Neural crest cell (in vitro differentiated cells): ENCODE measurements around the gene RETREG1. TPM values are rescaled to one million over a fixed set of nuclear protein-coding genes. Genes with fewer than 3 reads are reported as not detected.

ENCODE experiments used
- DNase-seq: peaks from one replicate; pipeline ENCODE4 v3.0.0; 2021; ENCODE audit warnings: low read depth, mixed read lengths, low spot score
- H3K27ac Mint-ChIP-seq: one replicate; pipeline ENCODE4 v1.8.0; 2021; ENCODE audit warnings: mild to moderate bottlenecking, mixed read lengths; ENCODE audit not compliant: unreplicated experiment
- H3K27me3 Mint-ChIP-seq: 2 replicates; pipeline ENCODE4 v1.8.0; 2021; ENCODE audit warnings: low read depth, mild to moderate bottlenecking, mixed read lengths
- H3K36me3 Mint-ChIP-seq: 2 replicates; pipeline ENCODE4 v1.8.0; 2021; ENCODE audit warnings: low read depth, mild to moderate bottlenecking, mixed read lengths
- H3K4me1 Mint-ChIP-seq: 2 replicates; pipeline ENCODE4 v1.8.0; 2021; ENCODE audit warnings: mixed read lengths
- H3K4me3 Mint-ChIP-seq: one replicate; pipeline ENCODE4 v1.8.0; 2021; ENCODE audit warnings: mild to moderate bottlenecking, mixed read lengths
- H3K9me3 Mint-ChIP-seq: 2 replicates; pipeline ENCODE4 v1.8.0; 2021; ENCODE audit warnings: mixed read lengths
- total RNA-seq: library from RNA; stranded (reverse); gene quantifications from 2 replicates; pipeline ENCODE4 v1.2.1, GENCODE V29; 2021
- TF ChIP-seq, protein P1 (sequence below): fragments of 200-600 bp; sonication (generic); conservative IDR thresholded peaks from 2 replicates; pipeline ENCODE4 v1.5.0; 2021; ENCODE audit warnings: antibody characterized with exemption, mild to moderate bottlenecking

Gene RETREG1
- total RNA-seq, 1 donor from 2014 or later, result 6.2 TPM

DNA sequence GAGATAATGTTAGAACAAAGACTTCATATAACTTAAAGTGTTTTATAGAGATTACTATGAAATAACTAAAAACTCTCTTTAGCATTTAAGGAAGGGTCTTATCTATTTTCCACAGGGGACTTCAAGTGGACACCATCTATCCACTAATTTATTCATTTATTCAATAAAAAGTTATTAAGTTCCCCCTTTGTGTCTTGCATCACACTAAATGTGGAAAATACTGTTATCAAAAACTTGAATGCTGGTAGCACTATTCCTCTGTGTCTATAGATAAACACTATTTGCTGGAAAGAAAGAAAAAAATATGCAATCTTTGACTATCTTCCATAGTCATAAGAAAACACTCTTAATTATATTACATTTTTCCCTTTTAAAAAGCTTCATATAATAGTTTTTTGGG, 131.1 kb downstream of the RETREG1 start:
- H3K4me3 Mint-ChIP-seq, result no peak overlapping the region
- no peaks in the 10 kb centered on the region for H3K9me3 Mint-ChIP-seq
- no peaks in the 10 kb centered on the region for H3K4me1 Mint-ChIP-seq
- TF ChIP-seq, protein P1, sequence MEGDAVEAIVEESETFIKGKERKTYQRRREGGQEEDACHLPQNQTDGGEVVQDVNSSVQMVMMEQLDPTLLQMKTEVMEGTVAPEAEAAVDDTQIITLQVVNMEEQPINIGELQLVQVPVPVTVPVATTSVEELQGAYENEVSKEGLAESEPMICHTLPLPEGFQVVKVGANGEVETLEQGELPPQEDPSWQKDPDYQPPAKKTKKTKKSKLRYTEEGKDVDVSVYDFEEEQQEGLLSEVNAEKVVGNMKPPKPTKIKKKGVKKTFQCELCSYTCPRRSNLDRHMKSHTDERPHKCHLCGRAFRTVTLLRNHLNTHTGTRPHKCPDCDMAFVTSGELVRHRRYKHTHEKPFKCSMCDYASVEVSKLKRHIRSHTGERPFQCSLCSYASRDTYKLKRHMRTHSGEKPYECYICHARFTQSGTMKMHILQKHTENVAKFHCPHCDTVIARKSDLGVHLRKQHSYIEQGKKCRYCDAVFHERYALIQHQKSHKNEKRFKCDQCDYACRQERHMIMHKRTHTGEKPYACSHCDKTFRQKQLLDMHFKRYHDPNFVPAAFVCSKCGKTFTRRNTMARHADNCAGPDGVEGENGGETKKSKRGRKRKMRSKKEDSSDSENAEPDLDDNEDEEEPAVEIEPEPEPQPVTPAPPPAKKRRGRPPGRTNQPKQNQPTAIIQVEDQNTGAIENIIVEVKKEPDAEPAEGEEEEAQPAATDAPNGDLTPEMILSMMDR, result no peak
- no peak overlapping the region for H3K27ac Mint-ChIP-seq
- no peaks in the 10 kb centered on the region for H3K27me3 Mint-ChIP-seq
- no peak for DNase-seq
- H3K36me3 Mint-ChIP-seq, result no peaks in the 10 kb centered on the region

DNA sequence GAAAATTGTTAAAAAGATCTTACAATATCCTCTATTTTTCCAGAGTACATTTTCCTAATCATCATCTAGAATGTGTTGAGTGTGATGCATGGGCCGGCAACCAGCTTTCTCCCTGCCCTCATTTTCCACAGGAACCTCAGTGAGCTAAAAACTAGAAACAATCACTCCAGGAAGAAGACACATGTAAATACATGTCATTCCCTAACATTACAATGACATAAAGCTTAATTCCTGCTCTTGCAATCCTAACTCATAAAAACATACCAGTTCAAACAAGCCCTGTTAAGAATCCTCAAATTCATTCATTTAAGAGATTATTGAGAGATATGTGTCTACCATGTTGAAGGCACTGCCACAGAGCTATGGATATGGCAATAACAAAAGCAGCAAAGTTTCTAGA, 132.7 kb downstream of the RETREG1 start:
- H3K27me3 Mint-ChIP-seq, result no peaks in the 10 kb centered on the region
- H3K27ac Mint-ChIP-seq, result no peak overlapping the region
- TF ChIP-seq, protein P1, result no peak
- no peak overlapping the region for H3K4me3 Mint-ChIP-seq
- H3K4me1 Mint-ChIP-seq, result no peaks in the 10 kb centered on the region
- H3K36me3 Mint-ChIP-seq, result no peaks in the 10 kb centered on the region
- no peak for DNase-seq
- H3K9me3 Mint-ChIP-seq, result no peaks in the 10 kb centered on the region

DNA sequence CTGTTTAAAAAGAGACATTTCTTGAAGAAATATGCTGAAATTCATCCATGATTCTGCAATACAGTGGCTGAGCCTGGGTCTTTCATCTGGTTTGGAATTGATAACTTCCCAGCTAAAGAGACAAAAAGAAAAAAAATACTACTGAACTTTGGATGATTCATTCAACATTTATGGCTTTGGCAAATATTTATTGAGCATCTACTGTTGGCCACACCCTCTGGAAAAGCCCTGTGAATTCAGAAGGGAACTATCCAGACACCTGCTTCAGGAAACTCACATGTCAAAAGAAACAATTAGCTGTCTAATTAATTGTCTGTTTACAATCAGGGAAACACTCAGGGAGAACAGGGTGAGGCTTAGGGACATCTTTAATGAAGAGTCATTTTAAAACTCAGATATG, 133.4 kb downstream of the RETREG1 start:
- no peak overlapping the region for H3K27ac Mint-ChIP-seq
- H3K4me1 Mint-ChIP-seq, result no peaks in the 10 kb centered on the region
- DNase-seq, result no peak
- H3K27me3 Mint-ChIP-seq, result no peaks in the 10 kb centered on the region
- no peaks in the 10 kb centered on the region for H3K9me3 Mint-ChIP-seq
- TF ChIP-seq, protein P1, result no peak
- H3K4me3 Mint-ChIP-seq, result no peak overlapping the region
- no peaks in the 10 kb centered on the region for H3K36me3 Mint-ChIP-seq

DNA sequence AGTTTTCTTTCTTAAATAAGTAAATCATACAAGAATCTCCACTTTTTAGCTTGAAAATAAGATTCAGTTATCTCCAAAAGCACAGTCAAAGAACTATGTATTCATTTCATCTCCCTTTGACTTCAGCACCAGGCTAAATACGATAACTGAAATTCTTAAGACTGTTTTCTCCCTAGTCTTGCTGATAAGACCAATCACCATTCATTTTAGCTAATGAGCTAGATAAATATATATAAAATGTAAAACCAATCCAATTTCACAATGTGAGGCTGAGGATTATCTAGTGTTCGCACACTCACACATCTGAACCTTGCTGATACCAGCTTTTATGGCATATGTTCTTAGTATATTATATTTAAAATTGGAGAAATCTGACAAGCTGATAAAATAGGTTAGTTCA, 133.9 kb downstream of the RETREG1 start:
- Mint-ChIP-seq H3K4me1 (no peaks in the 10 kb centered on the region), H3K9me3 (no peaks in the 10 kb centered on the region), H3K36me3 (no peaks in the 10 kb centered on the region), H3K27ac (no peak overlapping the region), H3K4me3 (no peak overlapping the region), H3K27me3 (no peaks in the 10 kb centered on the region)
- no peak for DNase-seq
- TF ChIP-seq, protein P1, result no peak

DNA sequence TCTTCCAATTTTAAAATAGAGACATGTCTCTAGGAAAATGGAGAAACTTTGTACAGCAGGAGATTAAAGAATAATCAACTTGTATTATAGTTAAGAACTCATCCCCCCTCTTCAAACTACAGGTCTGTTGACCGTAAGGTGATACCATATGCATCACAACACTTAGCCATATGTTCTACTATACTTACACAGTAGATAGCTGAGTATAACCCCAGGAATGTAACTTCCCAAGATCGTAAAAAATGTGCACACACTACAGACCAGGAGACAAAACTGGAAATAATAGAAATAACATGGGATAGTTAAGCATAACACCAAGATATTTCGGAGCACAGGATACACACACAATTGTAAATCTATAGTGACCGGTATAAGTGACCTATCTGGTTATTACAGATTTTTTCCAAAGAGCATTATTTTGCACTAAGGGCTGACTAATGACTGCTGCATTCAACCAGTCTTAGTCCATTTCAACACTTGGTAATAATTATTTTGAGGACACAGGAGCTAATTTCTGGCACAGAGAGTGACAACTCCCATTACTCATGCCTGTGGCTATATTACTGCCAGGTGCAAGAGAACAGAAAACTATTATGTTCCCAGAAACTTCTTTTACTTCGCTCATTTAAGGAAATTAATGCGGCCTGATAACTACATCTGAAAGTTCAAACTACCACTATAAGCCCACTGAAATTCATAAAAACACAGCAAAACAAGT, 135.8 kb downstream of the RETREG1 start:
- H3K4me1 Mint-ChIP-seq, result no peaks in the 10 kb centered on the region
- DNase-seq, result no peak
- H3K27me3 Mint-ChIP-seq, result no peaks in the 10 kb centered on the region
- H3K27ac Mint-ChIP-seq, result no peak overlapping the region
- H3K9me3 Mint-ChIP-seq, result no peaks in the 10 kb centered on the region
- no peak overlapping the region for H3K4me3 Mint-ChIP-seq
- TF ChIP-seq, protein P1, result no peak
- no peaks in the 10 kb centered on the region for H3K36me3 Mint-ChIP-seq
